NT2/D1 (cell line): ENCODE results near the gene KSR1.

Experiments
- SUZ12 ChIP-seq: IDR thresholded peaks from 2 replicates; pipeline ENCODE4 v1.6.1; 2011; ENCODE audit not compliant: insufficient read length, insufficient read depth; ENCODE audit errors: extremely low read depth
- YY1 ChIP-seq: IDR thresholded peaks from 2 replicates; pipeline ENCODE4 v1.6.1; 2011; ENCODE audit not compliant: insufficient read length, insufficient read depth

DNA sequence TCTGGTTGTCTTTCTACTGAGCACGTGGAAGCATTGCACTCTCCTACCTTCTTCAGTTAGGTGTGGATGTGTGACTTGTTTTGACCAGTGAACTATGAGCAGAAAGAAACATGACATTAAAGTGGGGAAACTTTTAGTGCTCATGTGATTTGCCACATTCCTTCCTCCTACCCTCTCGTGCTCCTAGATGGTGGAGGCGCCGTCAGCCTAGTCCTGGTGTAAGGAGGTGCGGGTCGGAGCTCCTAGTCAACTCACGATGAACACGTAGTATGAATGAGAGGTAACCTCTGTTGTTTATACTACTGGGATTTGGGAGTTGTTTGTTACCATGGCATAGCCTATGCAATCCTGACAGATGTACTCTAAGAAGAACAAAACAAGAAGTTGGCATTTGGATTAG lies 47.4 kb downstream of the KSR1 start:
- TF ChIP-seq SUZ12 (no peak), YY1 (no peak)
